Glutamatergic neuron (in vitro differentiated cells): ENCODE results near the gene VPS13D. TPM values are rescaled to one million over a fixed set of nuclear protein-coding genes. Genes with fewer than 3 reads are reported as not detected.
A peak's percentile ranks its signal among the peaks of the same experiment; 100 is the strongest.

Source experiments
- DNase-seq: peaks from one replicate; pipeline ENCODE4 v3.0.0; 2022
- H3K27ac Mint-ChIP-seq: one replicate; pipeline ENCODE4 v1.8.0; 2020; ENCODE audit warnings: mild to moderate bottlenecking, mixed read lengths, inconsistent platforms; ENCODE audit not compliant: unreplicated experiment
- H3K27me3 Mint-ChIP-seq: one replicate; pipeline ENCODE4 v1.8.0; 2020; ENCODE audit warnings: mild to moderate bottlenecking, moderate library complexity, mixed read lengths, inconsistent platforms; ENCODE audit not compliant: unreplicated experiment
- H3K36me3 Mint-ChIP-seq: one replicate; pipeline ENCODE4 v1.8.0; 2020; ENCODE audit warnings: mild to moderate bottlenecking, mixed read lengths, inconsistent platforms; ENCODE audit not compliant: unreplicated experiment
- H3K4me1 Mint-ChIP-seq: one replicate; pipeline ENCODE4 v1.8.0; 2020; ENCODE audit warnings: mild to moderate bottlenecking, low read depth, mixed read lengths, inconsistent platforms; ENCODE audit not compliant: unreplicated experiment
- H3K4me3 Mint-ChIP-seq: one replicate; pipeline ENCODE4 v1.8.0; 2020; ENCODE audit warnings: mild to moderate bottlenecking, mixed read lengths, inconsistent platforms; ENCODE audit not compliant: unreplicated experiment
- H3K9me3 Mint-ChIP-seq: one replicate; pipeline ENCODE4 v1.8.0; 2020; ENCODE audit warnings: mild to moderate bottlenecking, moderate library complexity, mixed read lengths, inconsistent platforms; ENCODE audit not compliant: unreplicated experiment
- CTCF ChIP-seq: fragments of 200-600 bp; sonication (generic); IDR thresholded peaks from one replicate; pipeline ENCODE4 v1.5.0; 2021; ENCODE audit not compliant: partially characterized antibody, unreplicated experiment
- total RNA-seq: library from RNA; stranded (reverse); fragmentation: NEBNext Ultra II Directional; extraction: Animal tissue kit (Norgen Biotek cat#: 25700); gene quantifications from one replicate; pipeline ENCODE4 v1.2.1, GENCODE V29; 2021; ENCODE audit not compliant: unreplicated experiment

The VPS13D gene
- total RNA-seq, 1 donor from 2014 or later, result 32.8 TPM

- no peak for DNase-seq
- H3K9me3 Mint-ChIP-seq, result peaks cover 4% of the 10 kb centered on the region
- H3K27me3 Mint-ChIP-seq, result peaks cover 2% of the 10 kb centered on the region
- no peaks in the 10 kb centered on the region for H3K4me1 Mint-ChIP-seq
- peak overlapping the region; percentile 18 for H3K4me3 Mint-ChIP-seq
- TF ChIP-seq CTCF, result no peak
- no peak overlapping the region for H3K27ac Mint-ChIP-seq
- H3K36me3 Mint-ChIP-seq, result no peaks in the 10 kb centered on the region
These were observed 1.4 kb downstream of the VPS13D start for GRCh38 chr1:12231276-12231595.

- Mint-ChIP-seq H3K27me3 (peaks cover 2% of the 10 kb centered on the region), H3K4me3 (no peak overlapping the region), H3K36me3 (no peaks in the 10 kb centered on the region), H3K27ac (no peak overlapping the region), H3K9me3 (peaks cover 4% of the 10 kb centered on the region), H3K4me1 (no peaks in the 10 kb centered on the region)
- TF ChIP-seq CTCF, result no peak
- no peak for DNase-seq
These were observed 2.4 kb downstream of the VPS13D start for GRCh38 chr1:12232221-12232620.

- Mint-ChIP-seq H3K36me3 (no peaks in the 10 kb centered on the region), H3K9me3 (no peaks in the 10 kb centered on the region), H3K4me1 (no peaks in the 10 kb centered on the region), H3K4me3 (no peak overlapping the region), H3K27me3 (no peaks in the 10 kb centered on the region), H3K27ac (no peak overlapping the region)
- no peak for DNase-seq
- peak; percentile 37 for TF ChIP-seq CTCF
These were observed 14.2 kb downstream of the VPS13D start for GRCh38 chr1:12244078-12244477.

- no peak for DNase-seq
- no peaks in the 10 kb centered on the region for H3K36me3 Mint-ChIP-seq
- no peaks in the 10 kb centered on the region for H3K9me3 Mint-ChIP-seq
- no peak overlapping the region for H3K27ac Mint-ChIP-seq
- no peaks in the 10 kb centered on the region for H3K27me3 Mint-ChIP-seq
- H3K4me1 Mint-ChIP-seq, result no peaks in the 10 kb centered on the region
- TF ChIP-seq CTCF, result no peak
- no peak overlapping the region for H3K4me3 Mint-ChIP-seq
These were observed 14.8 kb downstream of the VPS13D start for GRCh38 chr1:12244585-12244984.

- H3K4me1 Mint-ChIP-seq, result no peaks in the 10 kb centered on the region
- TF ChIP-seq CTCF, result no peak
- DNase-seq, result no peak
- no peaks in the 10 kb centered on the region for H3K27me3 Mint-ChIP-seq
- H3K36me3 Mint-ChIP-seq, result no peaks in the 10 kb centered on the region
- H3K27ac Mint-ChIP-seq, result no peak overlapping the region
- no peak overlapping the region for H3K4me3 Mint-ChIP-seq
- no peaks in the 10 kb centered on the region for H3K9me3 Mint-ChIP-seq
These were observed 15.3 kb downstream of the VPS13D start for GRCh38 chr1:12245116-12245515.
